NK-92 treated with Interleukin-12 subunit alpha and Interleukin-12 subunit beta, amount 100 ng/mL, for 24 hours (cell line): ENCODE data around the gene CACNA1F.

Source experiments
- DNase-seq: peaks from one replicate; lab custom pipeline; 2025; lab: John Stamatoyannopoulos, UW

Gene CACNA1F

GRCh38 chrX:49257074-49257790, 24.1 kb upstream of the CACNA1F start:
- DNase-seq = no peak

GRCh38 chrX:49256268-49256995, 23.3 kb upstream of the CACNA1F start:
- no peak for DNase-seq

DNA sequence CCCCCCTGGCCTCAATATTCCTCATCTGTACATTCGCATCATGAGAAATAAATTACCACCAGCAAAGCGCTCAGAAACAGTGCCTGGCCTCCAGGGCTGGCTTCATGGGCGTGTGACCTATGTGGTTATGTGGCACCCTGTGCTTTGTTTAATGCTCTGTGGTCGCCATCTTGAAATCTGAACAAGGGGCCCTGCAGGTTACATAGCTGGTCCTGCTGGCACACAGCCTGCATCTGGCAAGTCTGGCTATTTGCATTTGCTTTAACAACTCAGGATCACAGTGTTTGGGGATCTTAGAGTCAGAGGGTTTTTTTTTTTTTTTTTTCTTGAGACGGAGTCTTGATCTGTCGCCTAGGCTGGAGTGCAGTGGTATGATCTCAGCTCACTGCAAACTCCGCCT, 21.5 kb upstream of the CACNA1F start:
- DNase-seq = no peak

- DNase-seq = no peak
These were observed 18.2 kb upstream of the CACNA1F start for GRCh38 chrX:49251325-49251724.

DNA sequence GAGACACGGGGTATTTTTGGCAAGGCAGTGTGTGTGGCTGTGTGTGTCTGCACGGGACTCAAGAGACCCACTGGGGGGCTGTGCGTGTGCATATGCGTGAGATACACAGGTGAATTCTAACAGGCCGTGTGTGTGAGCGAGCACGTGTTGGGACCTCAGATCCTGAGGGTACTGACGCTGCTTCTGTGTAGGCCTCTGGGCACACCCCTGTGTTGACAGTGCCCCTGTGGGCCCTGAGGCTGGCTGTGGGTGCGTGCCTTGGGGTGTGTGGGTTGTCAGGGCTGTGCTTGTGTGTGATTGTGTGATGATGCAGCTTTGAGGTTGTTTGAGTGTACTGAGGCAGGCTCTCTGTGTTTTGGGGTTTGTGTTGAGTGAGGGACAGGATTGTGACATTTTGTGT, 17.4 kb upstream of the CACNA1F start:
- no peak for DNase-seq

GRCh38 chrX:49250066-49250465, 16.9 kb upstream of the CACNA1F start:
- no peak for DNase-seq

- no peak for DNase-seq
These were observed 16.5 kb upstream of the CACNA1F start for GRCh38 chrX:49249616-49250015.

- DNase-seq = no peak
These were observed 15.9 kb upstream of the CACNA1F start for GRCh38 chrX:49249071-49249470.

- no peak for DNase-seq
These were observed 15.0 kb upstream of the CACNA1F start for GRCh38 chrX:49247916-49248811.

DNA sequence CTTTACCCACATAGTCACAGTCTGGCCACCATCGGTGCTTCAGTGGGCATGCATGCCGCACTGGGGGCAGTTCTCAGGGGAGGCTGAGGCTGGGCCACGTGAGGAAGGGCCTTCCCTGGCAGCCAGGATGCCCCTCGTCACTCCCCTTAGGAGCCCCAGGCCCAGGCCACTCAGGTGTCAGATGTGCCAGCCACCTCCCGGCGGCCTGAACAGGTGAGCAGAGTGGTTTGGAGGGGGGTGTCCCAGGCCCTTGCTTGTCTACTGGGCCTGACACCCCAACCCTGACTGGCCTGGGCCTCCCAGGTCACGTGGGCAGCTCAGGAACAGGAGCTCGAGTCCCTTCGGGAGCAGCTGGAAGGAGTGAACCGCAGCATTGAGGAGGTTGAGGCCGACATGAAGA, 14.2 kb upstream of the CACNA1F start:
- DNase-seq = no peak

- DNase-seq = no peak
These were observed 13.4 kb upstream of the CACNA1F start for GRCh38 chrX:49246541-49246940.

GRCh38 chrX:49244207-49244606, 11.1 kb upstream of the CACNA1F start:
- DNase-seq = no peak

DNA sequence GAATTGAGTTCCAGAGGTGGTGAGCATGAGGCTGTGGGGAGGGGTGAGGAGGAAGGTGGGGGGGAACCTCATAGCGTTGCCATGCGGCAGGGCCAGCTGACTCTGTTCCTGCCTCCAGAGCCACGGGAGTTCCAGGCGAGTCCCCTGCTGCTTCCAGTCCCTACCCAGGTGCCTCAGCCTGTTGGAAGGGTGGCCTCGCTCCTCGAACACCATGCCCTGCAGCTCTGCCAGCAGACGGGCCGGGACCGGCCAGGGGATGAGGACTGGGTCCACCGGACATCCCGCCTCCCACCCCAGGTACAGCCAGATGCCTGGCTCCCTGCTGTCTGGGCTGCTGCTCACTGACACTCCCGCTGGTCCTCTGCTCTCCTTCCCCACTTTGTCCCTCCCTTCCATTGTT, 10.0 kb upstream of the CACNA1F start:
- no peak for DNase-seq

GRCh38 chrX:49242545-49243066, 9.5 kb upstream of the CACNA1F start:
- DNase-seq = no peak

DNA sequence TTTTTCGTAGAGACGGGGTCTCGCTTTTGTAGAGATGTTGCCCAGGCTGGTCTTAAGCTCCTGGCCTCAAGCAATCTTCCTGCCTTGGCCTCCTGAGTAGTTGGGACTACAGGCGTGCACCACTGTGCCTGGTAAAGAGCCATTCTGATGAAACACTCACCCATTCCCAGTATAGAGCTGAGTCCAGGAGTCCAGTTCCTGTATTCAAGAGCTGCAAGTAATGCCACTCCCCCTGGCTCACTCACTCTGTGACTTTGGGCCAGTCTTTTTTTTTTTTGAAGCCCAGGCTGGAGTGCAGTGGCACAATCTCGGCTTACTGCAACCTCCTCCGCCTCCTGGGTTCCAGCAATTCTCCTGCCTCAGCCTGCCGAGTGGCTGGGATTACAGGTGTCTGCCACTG, 5.6 kb upstream of the CACNA1F start:
- no peak for DNase-seq

DNA sequence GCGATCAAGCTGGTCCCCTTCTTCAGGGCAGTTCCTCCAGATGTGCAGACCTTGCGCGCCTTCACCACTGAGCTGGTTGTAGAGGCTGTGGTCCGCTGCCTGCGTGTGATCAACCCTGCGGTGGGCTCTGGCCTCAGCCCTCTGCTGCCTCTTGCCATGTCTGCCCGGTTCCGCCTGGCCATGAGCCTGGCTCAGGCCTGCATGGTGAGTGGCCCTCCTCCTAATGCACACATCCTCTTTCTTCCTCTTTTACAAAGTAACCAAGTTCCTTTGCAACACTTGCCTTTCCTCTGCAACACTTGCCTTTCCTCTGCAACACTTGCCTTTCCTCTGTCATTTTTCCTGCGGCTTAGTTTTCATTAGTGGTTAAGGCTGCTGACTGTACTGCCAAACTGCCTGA, 3.9 kb upstream of the CACNA1F start:
- DNase-seq = no peak

DNA sequence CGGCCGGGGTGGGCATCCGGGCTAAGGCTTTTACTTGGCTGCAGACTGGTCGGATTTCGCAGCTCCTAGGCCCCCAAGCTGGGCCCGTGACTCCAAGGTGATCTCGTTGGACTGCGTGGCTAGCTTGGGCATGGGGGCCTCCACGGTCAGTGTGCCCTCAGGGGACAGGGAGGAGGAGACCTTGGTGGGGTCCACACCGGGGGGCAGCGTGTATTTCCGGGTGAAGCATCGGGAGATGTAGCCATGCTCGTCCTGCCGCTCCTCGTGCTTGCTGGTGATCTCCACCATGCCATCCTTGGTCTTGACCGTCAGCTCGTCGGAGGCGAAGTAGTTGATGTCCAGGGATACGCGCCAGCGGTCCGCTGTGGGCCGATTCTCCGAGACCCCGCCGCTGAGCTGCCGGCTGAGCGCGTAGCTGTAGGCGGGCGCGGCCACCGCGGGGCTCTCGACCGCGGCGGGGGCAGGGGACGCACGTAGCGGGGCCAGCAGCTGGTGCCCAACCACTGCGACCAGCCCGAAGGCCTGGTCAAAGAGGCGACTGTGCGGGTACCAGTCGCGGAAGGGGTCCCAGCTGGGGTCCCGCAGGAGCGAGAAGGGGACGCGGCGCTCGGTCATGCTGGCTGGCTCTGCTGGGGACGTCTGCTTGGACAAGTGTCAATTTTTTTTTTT, 881 bp upstream of the CACNA1F start:
- no peak for DNase-seq

GRCh38 chrX:49232525-49232924, 615 bp downstream of the CACNA1F start:
- DNase-seq = no peak

DNA sequence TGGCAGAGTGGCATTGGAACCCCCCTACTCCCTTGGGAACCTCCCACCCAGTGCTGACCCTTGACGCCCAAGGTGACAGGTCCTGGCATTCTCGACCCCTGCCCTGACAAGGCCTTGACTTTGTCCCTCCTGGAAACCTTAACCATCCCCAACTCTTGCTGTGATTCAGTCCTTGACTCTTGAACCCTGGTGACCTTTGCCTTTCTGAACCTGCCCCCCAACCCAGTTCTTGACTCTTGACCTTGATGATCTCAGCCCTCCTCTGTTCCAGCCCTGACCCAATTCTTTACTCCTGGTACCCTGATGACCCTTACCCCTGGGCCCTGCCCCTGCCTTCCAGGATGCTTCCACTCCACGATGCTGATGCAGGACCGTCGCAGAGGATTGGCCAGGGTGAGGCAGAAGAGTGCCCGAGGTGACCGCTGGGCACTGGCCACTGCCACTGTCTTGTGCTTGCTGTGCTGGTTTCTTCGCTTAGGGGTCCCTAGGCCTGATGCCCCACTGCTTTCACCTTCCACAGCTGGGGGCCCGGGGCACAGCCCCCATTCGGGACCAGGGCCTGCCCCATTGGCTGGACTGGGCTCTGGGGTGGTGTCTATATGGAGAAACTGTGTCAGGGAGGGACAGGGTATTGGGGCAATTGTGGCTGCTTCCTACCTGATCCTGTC, 1.7 kb downstream of the CACNA1F start:
- DNase-seq = no peak

DNA sequence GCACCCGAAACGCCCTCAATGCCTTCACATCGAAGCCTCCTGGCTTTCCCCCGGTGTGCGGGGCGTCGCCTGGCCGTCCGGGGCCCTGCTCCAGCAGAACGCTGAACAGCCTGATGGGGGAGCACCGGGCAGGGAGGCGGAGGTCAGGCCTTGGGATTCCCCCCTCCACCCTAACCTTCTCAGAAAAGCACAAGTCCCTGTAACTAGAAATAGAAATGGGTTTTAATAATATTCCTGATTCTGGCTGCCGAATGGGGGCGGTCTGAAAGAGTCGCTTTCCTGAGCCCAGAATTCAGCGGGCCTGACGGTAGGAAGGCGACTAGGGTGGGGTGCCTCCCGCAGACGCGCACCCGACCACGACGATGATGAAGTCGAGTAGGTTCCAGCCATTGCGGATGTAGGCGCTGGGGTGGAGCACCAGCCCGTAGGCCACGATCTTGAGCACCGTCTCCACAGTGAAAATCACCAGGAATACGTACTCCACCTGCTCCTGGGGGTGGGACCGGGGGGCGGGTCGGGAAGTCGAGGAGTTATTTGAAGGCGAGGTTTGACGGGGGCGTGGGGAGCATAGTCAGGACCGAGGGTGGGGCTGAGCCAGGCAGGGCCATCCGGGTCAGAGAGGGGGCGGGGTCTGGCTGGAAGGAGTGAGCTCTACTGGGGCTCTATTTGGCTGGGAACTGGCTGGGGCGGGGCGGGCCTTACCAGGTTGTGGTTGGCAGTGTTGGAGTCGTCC, 2.5 kb downstream of the CACNA1F start:
- DNase-seq = no peak

- no peak for DNase-seq
These were observed 5.0 kb downstream of the CACNA1F start for GRCh38 chrX:49228185-49228584.
